GM18499 (cell line): ENCODE measurements around the gene IDUA.
"Not testable (repeated sequence)": the region's sequence is repeated elsewhere in the genome, so short reads cannot be mapped to it uniquely, and the experiment has no call there.

ENCODE experiments used
- ATAC-seq: cut with Tn5 transposase; IDR thresholded peaks from one replicate; pipeline ENCODE4 v1.9.1; 2021; ENCODE audit warnings: moderate number of reproducible peaks; ENCODE audit not compliant: insufficient read depth, unreplicated experiment

The IDUA gene

GRCh38 chr4:1041936-1042330, 55.1 kb downstream of the IDUA start:
- no peak for ATAC-seq

- no peak for ATAC-seq
These were observed 55.7 kb downstream of the IDUA start for GRCh38 chr4:1042352-1043055.

- no peak for ATAC-seq
These were observed 56.3 kb downstream of the IDUA start for GRCh38 chr4:1043162-1043561.

GRCh38 chr4:1043651-1044468, 57.0 kb downstream of the IDUA start:
- no peak for ATAC-seq

- ATAC-seq: no peak
These were observed 57.8 kb downstream of the IDUA start for GRCh38 chr4:1044469-1045192.

GRCh38 chr4:1045193-1045594, 58.4 kb downstream of the IDUA start:
- no peak for ATAC-seq

GRCh38 chr4:1045595-1046201, 58.9 kb downstream of the IDUA start:
- no peak for ATAC-seq

GRCh38 chr4:1046581-1047011, 59.8 kb downstream of the IDUA start:
- ATAC-seq: not testable (repeated sequence)

- no peak for ATAC-seq
These were observed 60.5 kb downstream of the IDUA start for GRCh38 chr4:1047106-1047975.

GRCh38 chr4:1047976-1048772, 61.3 kb downstream of the IDUA start:
- no peak for ATAC-seq

- ATAC-seq: no peak
These were observed 62.1 kb downstream of the IDUA start for GRCh38 chr4:1048773-1049590.

GRCh38 chr4:1049591-1049905, 62.7 kb downstream of the IDUA start:
- ATAC-seq: no peak

GRCh38 chr4:1050486-1051213, 63.8 kb downstream of the IDUA start:
- no peak for ATAC-seq

- ATAC-seq: no peak
These were observed 64.6 kb downstream of the IDUA start for GRCh38 chr4:1051472-1051871.

GRCh38 chr4:1052231-1052671, 65.4 kb downstream of the IDUA start:
- no peak for ATAC-seq

GRCh38 chr4:1053080-1053661, 66.3 kb downstream of the IDUA start:
- ATAC-seq: no peak

GRCh38 chr4:1053891-1054290, 67.0 kb downstream of the IDUA start:
- ATAC-seq: not testable (repeated sequence)
